ENCODE results near the gene HASPIN. TPM values are rescaled to one million over a fixed set of nuclear protein-coding genes. Genes with fewer than 3 reads are reported as not detected.

Gene HASPIN
- 29.4 and 29.5 TPM in 2 replicates for total RNA-seq (2021; fragmentation: NEBNext Ultra II Directional; extraction: Animal tissue kit (Norgen Biotek cat#: 25700))
- 7.8 and 12.0 TPM in 2 replicates for polyA plus RNA-seq (2011; rRNA removed)
- polyA plus RNA-seq (2011; cell fraction: cytosol; rRNA removed): 10.7 TPM
- 9.1 TPM for polyA plus RNA-seq (2011; cell fraction: nucleus; rRNA removed)
- 13.2 to 14.6 TPM (median 13.7 TPM) in 4 replicates for polyA plus RNA-seq (2012, experiment 1 of 2)
- polyA plus RNA-seq (2012, experiment 2 of 2): 12.1 TPM
- 15.4 TPM for polyA plus RNA-seq (2013, experiment 1 of 2)
- 15.4 TPM for polyA plus RNA-seq (2013, experiment 2 of 2)
- 22.0 and 22.5 TPM in 2 replicates for polyA minus RNA-seq (2011; rRNA and poly(A)+ RNA removed)
- polyA minus RNA-seq (2011; cell fraction: cytosol; rRNA and poly(A)+ RNA removed): 20.5 TPM
- polyA minus RNA-seq (2011; cell fraction: nucleus; rRNA and poly(A)+ RNA removed): 18.7 TPM
- long read RNA-seq, experiment 1, partial matches to known transcripts: 0 of 4 reads
- long read RNA-seq, experiment 1, other reads (novel, unspliced or antisense): 0 of 4 reads
- long read RNA-seq, experiment 2: 0 reads

GRCh38 chr17:3723556-3724377, at the start of gene HASPIN:
HASPIN (plus strand) TSS chr17:3723903; CDS start chr17:3723936, 33 bp downstream.
- Histone ChIP-seq H3K14ac (ENCODE audit: insufficient read length) (no peak within 1 kb of the TSS), H4K91ac (replicated peaks; ENCODE audit: insufficient read length, low read length) (peak within 1 kb of the TSS; percentile 91), H3K23me2 (ENCODE audit: low read depth, low read length) (peaks cover 12% of the 10 kb centered on the region), H2AFZ (ENCODE audit: low read length) (peak within 1 kb of the TSS; percentile 58), H3K79me1 (ENCODE audit: low read depth, low read length) (peaks cover 12% of the 10 kb centered on the region), H2BK15ac (ENCODE audit: low read length) (peak within 1 kb of the TSS; percentile 95; the same call in 1 of the 2 replicates), H3K27ac (ENCODE audit: low read depth, low read length) (peak within 1 kb of the TSS; percentile 71), H3K27me3 (replicated peaks in 1 of 4; ENCODE audit: control insufficient read depth in 3 of 4, extremely low read depth in 1 of 4, insufficient read depth in 3 of 4, low read length in 3 of 4) (no peaks in the 10 kb centered on the region), H4K5ac (ENCODE audit: insufficient read length, low read depth, low read length) (peak within 1 kb of the TSS; percentile 96), H2BK120ac (replicated peaks; ENCODE audit: low read depth, low read length) (no peak within 1 kb of the TSS), H3K9me3 (ENCODE audit: insufficient read depth in 2 of 2, low read depth in 1 of 2, low read length in 1 of 2) (no peaks in the 10 kb centered on the region), H3K18ac (ENCODE audit: extremely low read depth, low read length) (peak within 1 kb of the TSS; percentile 95), H3K4me2 (ENCODE audit: insufficient read depth in 1 of 2, low read depth in 2 of 2, low read length in 2 of 2) (peak within 1 kb of the TSS; percentile 92 to 93), H3K36me3 (ENCODE audit: control insufficient read depth in 2 of 4, insufficient read depth in 4 of 4, low read length in 3 of 4) (peaks cover 8 to 35% (median 11%) of the 10 kb centered on the region in 4 experiments), H3K4me3 (ENCODE audit: extremely low read depth in 1 of 4, insufficient read depth in 2 of 4, low read depth in 3 of 4, low read length in 4 of 4) (peak within 1 kb of the TSS; percentile 67 to 84 (median 75)), H2BK12ac (ENCODE audit: low read depth, low read length) (no peak within 1 kb of the TSS), H2BK20ac (ENCODE audit: low read length) (no peak within 1 kb of the TSS), H4K20me1 (replicated peaks in 1 of 2; ENCODE audit: control insufficient read depth in 1 of 2, insufficient read depth in 2 of 2, low read length in 2 of 2) (peaks cover 4 to 18% of the 10 kb centered on the region in 2 experiments), H3K9ac (replicated peaks in 1 of 4; ENCODE audit: extremely low read depth in 1 of 4, low read depth in 3 of 4, low read length in 3 of 4) (peak within 1 kb of the TSS; percentile 84 to 97 (median 93)), H2BK5ac (ENCODE audit: low read depth, low read length) (peak within 1 kb of the TSS; percentile 96), H3K79me2 (ENCODE audit: control insufficient read depth in 1 of 2, insufficient read depth in 2 of 2, low read length in 2 of 2) (peaks cover 10 to 42% of the 10 kb centered on the region in 2 experiments), H3K4me1 (replicated peaks in 1 of 4; ENCODE audit: control insufficient read depth in 3 of 4, insufficient read depth in 4 of 4, low read length in 3 of 4) (peaks cover 0 to 13% (median 8%) of the 10 kb centered on the region in 4 experiments; a peak in 4 of 7 replicates), H2AK5ac (ENCODE audit: low read depth, low read length) (no peak within 1 kb of the TSS), H4K8ac (ENCODE audit: extremely low read depth, insufficient read depth, low read length) (peak within 1 kb of the TSS; percentile 97), H3K4ac (replicated peaks; ENCODE audit: insufficient read length, low read depth, low read length) (peak within 1 kb of the TSS; percentile 24), H3K56ac (replicated peaks; ENCODE audit: insufficient read length, low read depth, low read length) (peak within 1 kb of the TSS; percentile 77), H3K23ac (ENCODE audit: insufficient read length) (no peak within 1 kb of the TSS)
- ChIA-PET POLR2A (ENCODE audit: partially characterized antibody) (interaction anchor here (0.6 to 3.9 kb wide), 18 partner anchors 8 to 121 kb away, joined by 3 to 15 read pairs (median 5); partner anchors contain the start of genes EMC6, P2RX5 and TAX1BP3), CTCF (ENCODE audit: partially characterized antibody) (interaction anchor here (0.6 to 9.3 kb wide), 15 partner anchors 9 to 281 kb away, joined by 3 to 72 read pairs (median 4); partner anchors contain the start of gene NCBP3)
- WGBS, 2 experiments (ENCODE audit: extremely low coverage in 1 of 2, insufficient coverage in 1 of 2, insufficient read length in 1 of 2, insufficient replicate concordance in 2 of 2, low coverage in 1 of 2, low lambda C conversion rate in 2 of 2, missing lambda C conversion rate in 1 of 2): 1% methylated on average over 71 of the region's 98 CpGs; no CpG with 5 or more reads in 1 of the 2 experiments
- FAIRE-seq (no peak), DNase-seq (ENCODE audit: low read depth in 1 of 2, low spot score in 2 of 2) (peak; percentile 70 to 95)
- TF ChIP-seq CHD1 (IDR thresholded peaks at IDR 0.05; ENCODE audit: low read depth, low read length): no peak; the same call in 1 of the 2 replicates
- no peak for TF ChIP-seq BCL11A (IDR thresholded peaks at IDR 0.05; ENCODE audit: low read depth in 2 of 2, low read length in 2 of 2)
- TF ChIP-seq SP2 (IDR thresholded peaks at IDR 0.05; ENCODE audit: low read length): no peak
- TF ChIP-seq CEBPB (IDR thresholded peaks at IDR 0.05; ENCODE audit: low read depth, low read length): no peak
- no peak for TF ChIP-seq CBX5 (IDR thresholded peaks at IDR 0.05; ENCODE audit: low read depth, low read length)
- no peak for TF ChIP-seq HDAC6 (IDR thresholded peaks at IDR 0.05; ENCODE audit: low read depth, low read length)
- TF ChIP-seq HDAC2 (IDR thresholded peaks at IDR 0.05; ENCODE audit: borderline replicate concordance in 1 of 2, low read depth in 2 of 2, low read length in 2 of 2): no peak
- TF ChIP-seq ATF3 (IDR thresholded peaks at IDR 0.05; ENCODE audit: insufficient read depth, low read depth, low read length): no peak

Data from H1 (cell line).